NCI-H2227 (cell line): ENCODE measurements around the gene PRMT1.
"Not testable (repeated sequence)": the region's sequence is repeated elsewhere in the genome, so short reads cannot be mapped to it uniquely, and the experiment has no call there.

Source experiments
- DNase-seq: peaks from one replicate; lab custom pipeline; 2025; ENCODE audit not compliant: unreplicated experiment; lab: John Stamatoyannopoulos, UW

Gene PRMT1

GRCh38 chr19:49718511-49718910, 41.4 kb downstream of the PRMT1 start:
- no peak for DNase-seq

- no peak for DNase-seq
Observed at GRCh38 chr19:49718991-49719390, 41.9 kb downstream of the PRMT1 start.

- not testable (repeated sequence) for DNase-seq
Observed at GRCh38 chr19:49719420-49719819, 42.3 kb downstream of the PRMT1 start.

GRCh38 chr19:49727217-49728030, 50.4 kb downstream of the PRMT1 start:
- no peak for DNase-seq

GRCh38 chr19:49730166-49730565, 53.1 kb downstream of the PRMT1 start:
- DNase-seq, result no peak
